Kidney epithelial cell (primary cell): ENCODE results near the gene RNU1-3. TPM values are rescaled to one million over a fixed set of nuclear protein-coding genes. Genes with fewer than 3 reads are reported as not detected.
"Not testable (repeated sequence)": the region's sequence is repeated elsewhere in the genome, so short reads cannot be mapped to it uniquely, and the experiment has no call there.

ENCODE experiments used
- DNase-seq: peaks from one replicate; pipeline ENCODE4 v3.0.0-alpha.2; 2010; ENCODE audit warnings: low read depth
- H3K27me3 ChIP-seq: 2 replicates; pipeline ENCODE4 v1.6.0; 2011; ENCODE audit warnings: low read length; ENCODE audit not compliant: control insufficient read depth, insufficient read depth
- H3K36me3 ChIP-seq: 2 replicates; pipeline ENCODE4 v1.5.1; 2011; ENCODE audit warnings: low read length; ENCODE audit not compliant: control insufficient read depth, insufficient read depth
- H3K4me3 ChIP-seq: 2 replicates; pipeline ENCODE4 v1.5.1; 2011; ENCODE audit warnings: low read depth, mild to moderate bottlenecking, control low read depth, low read length
- total RNA-seq: library from RNA; depleted of rRNA; stranded (reverse); fragments of >200 nt; gene quantifications from 2 replicates; pipeline ENCODE4 v1.2.3, GENCODE V29; 2015

RNU1-3 gene
- total RNA-seq, 1 donor from 2014 or later = under 0.01 TPM

- not testable (repeated sequence) for H3K36me3 ChIP-seq, H3K27me3 ChIP-seq, DNase-seq, H3K4me3 ChIP-seq
Measured at GRCh38 chr1:16656981-16657683, 9.6 kb downstream of the RNU1-3 start.

- H3K36me3 ChIP-seq, DNase-seq, H3K4me3 ChIP-seq, H3K27me3 ChIP-seq: not testable (repeated sequence)
Measured at GRCh38 chr1:16656574-16656973, 10.2 kb downstream of the RNU1-3 start.

- H3K36me3 ChIP-seq, H3K27me3 ChIP-seq, H3K4me3 ChIP-seq, DNase-seq: not testable (repeated sequence)
Measured at GRCh38 chr1:16651560-16651959, 15.2 kb downstream of the RNU1-3 start.

- not testable (repeated sequence) for H3K4me3 ChIP-seq, H3K27me3 ChIP-seq, H3K36me3 ChIP-seq, DNase-seq
Measured at GRCh38 chr1:16649960-16650359, 16.8 kb downstream of the RNU1-3 start.

GRCh38 chr1:16649390-16649789 is 17.4 kb downstream of the RNU1-3 start:
- not testable (repeated sequence) for DNase-seq, H3K4me3 ChIP-seq, H3K36me3 ChIP-seq, H3K27me3 ChIP-seq

GRCh38 chr1:16648756-16649155 is 18.0 kb downstream of the RNU1-3 start:
- DNase-seq, H3K4me3 ChIP-seq, H3K27me3 ChIP-seq, H3K36me3 ChIP-seq: not testable (repeated sequence)

- H3K27me3 ChIP-seq, H3K36me3 ChIP-seq, H3K4me3 ChIP-seq, DNase-seq: not testable (repeated sequence)
Measured at GRCh38 chr1:16648250-16648649, 18.5 kb downstream of the RNU1-3 start.

GRCh38 chr1:16647179-16648176 is 19.3 kb downstream of the RNU1-3 start:
- not testable (repeated sequence) for H3K36me3 ChIP-seq, H3K4me3 ChIP-seq, DNase-seq, H3K27me3 ChIP-seq

GRCh38 chr1:16646716-16647115 is 20.0 kb downstream of the RNU1-3 start:
- DNase-seq, H3K36me3 ChIP-seq, H3K4me3 ChIP-seq, H3K27me3 ChIP-seq: not testable (repeated sequence)

- not testable (repeated sequence) for H3K4me3 ChIP-seq, H3K27me3 ChIP-seq, H3K36me3 ChIP-seq, DNase-seq
Measured at GRCh38 chr1:16646061-16646664, 20.6 kb downstream of the RNU1-3 start.

GRCh38 chr1:16645271-16646060 is 21.3 kb downstream of the RNU1-3 start:
- H3K36me3 ChIP-seq, DNase-seq, H3K27me3 ChIP-seq, H3K4me3 ChIP-seq: not testable (repeated sequence)
